Measurements from ENCODE around the gene TRHDE.
A peak's percentile ranks its signal among the peaks of the same experiment; 100 is the strongest.

TRHDE gene, protein sequence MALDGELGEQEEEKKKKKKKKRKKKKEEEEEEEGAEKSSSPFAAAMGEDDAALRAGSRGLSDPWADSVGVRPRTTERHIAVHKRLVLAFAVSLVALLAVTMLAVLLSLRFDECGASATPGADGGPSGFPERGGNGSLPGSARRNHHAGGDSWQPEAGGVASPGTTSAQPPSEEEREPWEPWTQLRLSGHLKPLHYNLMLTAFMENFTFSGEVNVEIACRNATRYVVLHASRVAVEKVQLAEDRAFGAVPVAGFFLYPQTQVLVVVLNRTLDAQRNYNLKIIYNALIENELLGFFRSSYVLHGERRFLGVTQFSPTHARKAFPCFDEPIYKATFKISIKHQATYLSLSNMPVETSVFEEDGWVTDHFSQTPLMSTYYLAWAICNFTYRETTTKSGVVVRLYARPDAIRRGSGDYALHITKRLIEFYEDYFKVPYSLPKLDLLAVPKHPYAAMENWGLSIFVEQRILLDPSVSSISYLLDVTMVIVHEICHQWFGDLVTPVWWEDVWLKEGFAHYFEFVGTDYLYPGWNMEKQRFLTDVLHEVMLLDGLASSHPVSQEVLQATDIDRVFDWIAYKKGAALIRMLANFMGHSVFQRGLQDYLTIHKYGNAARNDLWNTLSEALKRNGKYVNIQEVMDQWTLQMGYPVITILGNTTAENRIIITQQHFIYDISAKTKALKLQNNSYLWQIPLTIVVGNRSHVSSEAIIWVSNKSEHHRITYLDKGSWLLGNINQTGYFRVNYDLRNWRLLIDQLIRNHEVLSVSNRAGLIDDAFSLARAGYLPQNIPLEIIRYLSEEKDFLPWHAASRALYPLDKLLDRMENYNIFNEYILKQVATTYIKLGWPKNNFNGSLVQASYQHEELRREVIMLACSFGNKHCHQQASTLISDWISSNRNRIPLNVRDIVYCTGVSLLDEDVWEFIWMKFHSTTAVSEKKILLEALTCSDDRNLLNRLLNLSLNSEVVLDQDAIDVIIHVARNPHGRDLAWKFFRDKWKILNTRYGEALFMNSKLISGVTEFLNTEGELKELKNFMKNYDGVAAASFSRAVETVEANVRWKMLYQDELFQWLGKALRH

DNA sequence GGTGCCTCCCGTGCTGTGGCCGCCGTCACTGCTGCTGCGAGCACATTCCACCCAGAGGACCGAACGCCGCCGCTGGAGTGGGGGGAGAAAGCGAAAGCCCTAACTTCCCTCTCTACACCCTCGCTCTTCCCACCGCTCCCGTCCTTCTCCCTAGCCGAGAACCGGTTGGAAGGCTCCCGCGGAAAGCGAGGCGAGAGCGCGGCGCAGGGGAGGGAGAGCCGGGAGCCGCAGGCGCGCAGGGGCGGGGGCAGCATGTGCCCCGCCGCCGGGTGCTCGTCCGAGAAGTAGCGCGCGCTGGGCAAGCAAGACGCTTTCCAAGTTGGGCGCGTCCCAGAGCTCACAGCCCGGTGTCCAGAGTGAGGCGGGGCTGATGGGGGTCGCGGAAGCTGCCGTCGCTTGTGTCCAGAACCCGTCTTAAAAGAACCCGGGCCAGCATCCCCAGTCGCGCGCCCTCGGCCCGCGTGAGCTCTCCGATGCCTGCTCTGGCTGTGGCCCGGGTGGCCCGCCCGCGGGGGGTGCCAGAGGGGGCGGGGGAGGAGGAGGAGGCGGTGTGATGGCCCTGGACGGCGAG lies at the start of gene TRHDE:
TRHDE (plus strand) TSS at position 280 of the 571 bp plus-strand sequence; CDS start at position 554, 274 bp downstream.
- peak; percentile 69 for DNase-seq

DNA sequence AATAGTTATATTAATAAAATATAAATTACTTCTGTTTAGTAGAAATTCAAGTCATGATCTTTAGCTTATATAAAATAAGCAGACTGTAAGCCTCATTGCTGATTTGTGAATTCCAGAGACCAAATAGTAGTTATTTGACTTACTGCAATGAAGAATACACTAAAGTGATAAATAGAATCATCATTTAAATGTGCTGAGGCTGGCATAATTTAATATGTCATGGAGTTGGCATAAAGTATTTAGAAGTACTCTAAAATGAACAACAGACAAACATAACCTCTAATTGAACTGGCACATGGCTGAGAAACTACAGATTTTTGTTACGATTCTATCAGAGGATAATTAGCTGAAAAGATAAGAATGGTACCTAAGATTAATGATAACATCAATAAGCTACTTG lies 45.7 kb upstream of the TRHDE start:
- no peak for DNase-seq

DNA sequence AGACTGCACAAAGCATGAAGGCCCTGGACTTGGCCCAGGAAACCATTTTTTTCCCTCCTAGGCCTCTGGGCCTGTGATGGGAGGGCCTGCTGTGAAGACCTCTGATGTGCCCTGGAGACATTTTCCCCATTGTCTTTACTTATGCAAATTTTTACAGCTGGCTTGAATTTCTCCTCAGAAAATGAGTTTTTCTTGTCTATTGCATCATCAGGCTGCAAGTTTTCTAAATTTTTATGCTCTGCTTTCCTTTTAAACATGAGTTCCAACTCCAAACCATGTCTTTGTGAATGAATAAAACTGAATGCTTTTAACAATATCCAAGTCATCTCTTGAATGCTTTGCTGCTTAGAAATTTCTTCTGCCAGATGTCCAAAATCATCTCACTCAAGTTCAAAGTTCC lies 43.7 kb upstream of the TRHDE start:
- no peak for DNase-seq

DNA sequence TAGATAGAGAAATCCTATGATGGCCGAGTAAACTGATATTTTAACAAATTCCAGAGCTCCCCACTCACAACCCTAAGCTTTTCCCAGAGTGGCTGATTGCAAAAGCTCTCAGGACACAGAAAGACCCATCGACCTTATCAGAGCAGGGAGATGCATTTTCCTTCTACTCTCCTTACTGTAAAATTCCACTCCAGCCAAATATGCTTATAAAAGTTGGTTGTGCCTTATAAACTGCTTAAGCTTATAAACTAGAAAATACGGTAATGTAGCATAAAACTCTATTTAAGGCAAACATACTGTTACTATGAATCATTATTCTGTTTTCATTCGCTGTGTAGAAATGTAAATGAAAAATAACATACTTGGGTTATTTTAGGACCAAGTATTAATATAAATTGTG lies 41.6 kb upstream of the TRHDE start:
- no peak for DNase-seq

DNA sequence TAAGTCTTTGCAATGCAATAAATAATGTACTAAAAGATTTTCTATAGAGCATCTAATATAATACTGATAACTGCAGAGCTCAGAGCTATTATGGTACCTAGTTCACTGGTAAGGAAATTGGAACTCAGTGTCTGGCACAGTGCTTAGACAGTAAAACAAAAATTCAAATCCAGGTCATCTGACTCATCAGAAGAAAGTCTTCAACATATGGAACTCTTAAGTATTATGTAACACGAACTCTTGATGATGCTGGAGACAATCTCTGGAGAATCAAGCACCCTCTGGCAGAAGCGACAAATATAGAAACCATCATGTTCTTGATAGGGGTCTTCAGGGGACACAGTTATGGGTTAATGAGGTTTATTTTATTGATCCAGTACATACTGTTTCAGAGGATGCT lies 37.3 kb upstream of the TRHDE start:
- DNase-seq = no peak

DNA sequence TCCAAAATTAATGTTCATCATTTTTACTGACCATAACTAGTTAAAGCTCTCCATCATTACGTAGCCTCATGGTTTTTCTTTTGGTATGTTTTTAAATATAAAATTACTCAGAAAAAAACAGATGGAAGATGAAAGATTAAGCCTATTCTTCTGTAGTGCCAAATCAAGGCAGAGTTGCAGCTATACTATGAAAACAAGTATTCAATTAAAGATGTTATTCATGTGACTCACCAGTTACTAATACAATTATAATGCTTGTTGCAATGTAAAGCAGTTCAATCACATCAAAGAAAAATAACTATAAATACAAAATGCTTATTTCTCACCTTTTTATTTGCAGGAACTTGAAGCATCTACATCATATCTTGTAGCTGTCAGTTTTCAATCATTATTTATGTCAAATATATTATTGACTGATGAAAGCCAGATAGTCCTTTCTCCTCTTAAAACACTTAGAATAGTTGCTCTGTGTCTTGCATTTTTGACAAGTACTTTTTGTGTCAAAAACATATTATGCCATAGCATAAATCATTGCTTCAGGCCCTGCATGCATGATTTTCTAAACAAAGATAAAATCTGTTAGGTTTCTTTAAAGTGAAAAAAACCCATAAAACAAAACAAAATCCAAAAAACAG lies 36.0 kb upstream of the TRHDE start:
- DNase-seq = no peak

DNA sequence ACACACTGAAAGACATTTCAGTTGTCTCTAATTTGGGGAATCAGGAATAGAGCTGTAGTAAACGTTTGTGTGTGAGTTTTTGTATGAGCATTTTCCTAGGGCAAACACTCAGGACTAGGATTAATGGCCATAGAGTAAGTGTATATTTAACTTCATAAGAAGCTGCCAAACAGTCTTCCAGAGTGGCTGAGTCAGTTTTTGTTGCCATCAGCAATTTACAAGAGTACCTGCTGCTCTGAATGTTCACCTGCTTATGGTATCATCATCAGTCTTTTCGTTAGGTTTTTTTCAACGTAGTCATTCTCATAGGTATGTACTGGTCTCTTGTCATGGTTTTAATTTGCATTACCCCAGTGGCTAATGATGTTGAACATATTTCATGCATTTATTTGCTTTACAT lies 30.6 kb upstream of the TRHDE start:
- peak; percentile 14 for DNase-seq

DNA sequence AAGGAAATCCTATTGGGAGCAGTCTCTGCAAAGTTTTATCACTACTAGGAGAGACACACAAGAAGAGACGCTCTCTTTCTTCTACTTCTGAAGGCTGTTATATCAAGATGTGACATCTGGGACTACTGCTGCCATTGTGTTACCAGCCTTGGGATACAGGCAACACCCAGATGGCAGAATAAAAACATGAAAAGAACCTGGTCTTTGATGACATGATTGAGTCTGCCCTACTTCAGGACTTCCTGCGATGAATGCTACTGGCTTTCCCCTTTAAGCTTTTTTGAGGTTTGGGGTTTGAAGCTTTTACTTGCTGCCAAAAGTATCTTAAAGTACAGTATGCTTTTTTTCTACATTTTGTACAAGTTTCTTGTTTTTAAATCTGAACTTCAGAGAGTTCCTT lies 29.2 kb upstream of the TRHDE start:
- DNase-seq = no peak

DNA sequence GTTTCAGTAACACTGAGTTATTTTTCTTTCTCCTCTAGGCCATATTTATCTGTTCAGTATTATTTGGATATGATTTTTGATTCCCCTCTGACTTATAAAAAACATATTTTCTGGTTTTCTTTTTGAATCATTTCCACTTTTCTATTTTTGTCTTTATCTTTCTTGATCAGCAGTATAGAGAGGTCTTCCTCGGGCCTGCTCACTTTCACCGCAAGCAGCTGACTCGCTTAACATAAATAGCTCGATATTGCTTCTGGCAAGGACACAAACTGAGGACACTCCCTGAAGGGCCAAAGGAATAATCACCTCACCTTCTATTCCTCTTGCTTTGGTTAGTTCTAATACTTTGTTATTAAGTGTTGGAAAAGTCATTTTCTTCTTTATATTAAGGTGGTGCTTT lies 25.8 kb upstream of the TRHDE start:
- DNase-seq = no peak

DNA sequence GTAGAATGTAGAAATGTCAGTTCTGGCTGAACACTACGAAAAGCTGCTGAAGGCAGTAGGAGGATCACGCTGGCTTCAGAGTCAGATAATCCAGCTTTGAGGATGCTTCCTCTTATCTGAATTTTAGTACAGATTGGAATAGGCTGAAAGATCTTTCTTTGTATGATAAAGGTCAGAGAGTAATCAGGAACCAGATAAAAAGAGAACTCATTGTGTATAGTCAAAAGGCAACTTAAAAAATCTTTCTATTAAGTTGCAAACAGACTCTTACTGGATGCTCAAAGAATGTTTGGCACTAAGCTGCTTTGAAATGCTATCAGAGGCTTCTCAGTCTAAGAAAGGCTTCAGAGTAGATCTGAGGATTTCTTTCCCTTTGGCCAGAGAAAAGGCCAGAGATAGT lies 21.8 kb upstream of the TRHDE start:
- no peak for DNase-seq

DNA sequence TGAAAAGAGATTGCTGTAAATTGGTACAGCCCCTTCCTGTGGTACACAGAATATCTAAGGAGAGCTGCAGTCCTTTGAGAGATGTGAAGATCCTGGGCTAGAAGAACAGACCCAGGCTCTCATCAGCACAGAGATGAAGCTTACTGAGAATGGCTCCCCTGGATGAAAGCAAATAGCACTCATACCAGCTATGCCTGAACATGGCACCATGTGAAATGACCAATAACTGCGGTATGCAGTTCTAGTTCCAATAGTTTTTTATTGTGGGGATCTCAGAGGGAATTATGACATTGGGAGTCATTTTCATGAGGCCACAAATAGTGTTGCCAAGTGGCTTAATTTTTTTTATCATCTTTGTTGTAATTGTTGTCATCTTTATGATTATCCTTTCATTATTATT lies 15.4 kb upstream of the TRHDE start:
- DNase-seq = no peak

DNA sequence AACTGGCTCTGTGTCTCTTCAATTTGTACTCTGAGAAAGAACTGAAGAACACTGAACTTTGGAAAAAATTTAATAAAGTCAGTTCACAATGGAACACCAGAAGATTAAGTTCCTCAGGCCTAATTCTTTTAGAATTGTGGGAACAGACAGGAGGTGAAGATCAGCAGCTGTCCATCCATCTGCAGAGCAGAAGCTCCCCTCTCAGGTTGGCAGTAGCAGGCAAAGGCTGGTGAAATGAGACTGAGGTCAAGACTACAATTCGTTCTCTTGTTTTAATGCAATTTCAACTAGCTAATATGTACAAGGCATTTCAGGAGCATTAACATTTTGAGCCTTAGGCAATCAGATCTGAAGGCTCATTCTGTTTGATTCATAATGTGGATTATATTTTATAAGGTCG lies 10.3 kb upstream of the TRHDE start:
- DNase-seq = no peak

DNA sequence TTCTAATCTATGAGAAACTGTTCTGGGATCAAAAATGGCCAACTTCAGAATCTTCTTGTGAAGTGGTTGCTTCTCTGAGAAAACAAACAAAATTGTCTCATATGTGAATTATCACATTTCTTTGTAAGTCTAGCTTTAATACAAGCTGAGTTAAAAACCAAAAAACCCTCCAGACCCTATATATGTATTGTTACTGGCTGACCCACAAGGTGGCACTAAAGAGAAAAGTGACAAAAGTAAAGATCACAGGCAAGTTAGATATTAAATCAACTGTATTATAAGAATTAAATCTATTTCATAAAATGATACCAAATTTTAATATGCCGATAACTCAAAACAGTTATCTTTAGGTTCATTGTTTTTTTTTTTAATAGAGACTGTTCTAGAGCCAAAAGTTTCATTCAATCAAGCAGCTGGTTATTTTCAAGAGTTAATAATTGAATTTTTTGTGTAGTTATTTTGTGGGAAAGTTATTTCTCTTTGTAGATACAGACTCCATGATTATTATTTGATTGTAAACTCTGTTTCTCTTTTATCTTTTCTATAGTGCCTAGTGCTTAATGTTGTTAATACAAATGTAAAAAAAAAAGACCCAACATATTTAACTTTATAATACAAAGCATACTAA lies 7.5 kb upstream of the TRHDE start:
- no peak for DNase-seq

DNA sequence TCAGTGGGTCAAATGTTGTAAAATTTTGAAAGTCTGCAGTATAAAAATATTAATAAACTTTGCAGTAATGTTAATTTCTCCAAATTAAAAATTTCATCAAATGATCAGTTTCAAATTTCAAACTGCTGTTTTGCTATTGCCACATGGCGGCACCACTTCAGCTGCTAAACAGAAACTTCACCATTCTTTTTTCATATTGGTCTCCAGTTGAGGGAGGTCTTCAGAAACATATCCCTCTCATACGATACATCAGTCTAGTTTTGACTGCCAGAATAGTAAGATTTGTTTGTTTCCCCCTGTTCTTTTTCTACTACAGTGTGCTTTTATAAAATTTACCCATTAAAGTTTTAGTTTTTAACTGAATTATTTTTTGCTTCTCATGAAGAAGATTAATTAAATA lies 4.2 kb upstream of the TRHDE start:
- DNase-seq = no peak

DNA sequence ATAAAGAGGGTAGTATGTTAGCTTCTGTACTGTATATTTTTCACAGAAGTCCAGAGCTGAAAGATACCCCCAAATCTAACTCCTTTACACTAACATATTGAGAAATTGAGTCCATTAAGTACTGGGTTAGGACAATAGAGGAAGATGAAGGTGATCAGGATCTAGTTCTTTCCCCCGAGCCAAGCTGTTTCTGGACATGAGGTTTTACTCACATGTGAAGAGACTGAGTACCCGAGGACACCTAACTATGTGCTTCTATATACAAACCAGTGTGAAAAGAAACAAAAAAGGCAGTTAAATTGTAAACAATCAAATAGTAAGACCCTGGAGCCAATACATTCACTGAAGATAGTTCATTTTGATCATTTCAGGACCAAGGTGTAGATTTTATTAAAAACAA lies 3.8 kb upstream of the TRHDE start:
- DNase-seq = no peak

DNA sequence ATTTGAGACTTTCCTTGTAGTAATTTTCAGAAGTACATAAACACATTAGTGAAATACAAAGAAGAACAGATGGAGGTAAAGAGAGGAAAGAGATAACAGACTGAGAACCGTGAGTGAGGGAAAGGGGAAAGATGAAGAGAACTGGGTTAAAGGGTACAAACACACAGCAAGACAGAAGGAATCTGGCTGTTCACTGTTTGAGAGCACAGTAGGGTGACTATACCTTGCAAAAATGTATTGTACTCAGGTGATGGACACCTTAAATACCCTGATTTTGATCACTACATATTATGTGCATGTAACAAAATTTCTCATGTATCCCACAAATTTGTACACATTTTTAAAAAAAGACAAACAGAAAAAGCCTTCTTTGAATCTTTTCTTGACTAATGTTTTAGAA lies 2.7 kb upstream of the TRHDE start:
- no peak for DNase-seq

DNA sequence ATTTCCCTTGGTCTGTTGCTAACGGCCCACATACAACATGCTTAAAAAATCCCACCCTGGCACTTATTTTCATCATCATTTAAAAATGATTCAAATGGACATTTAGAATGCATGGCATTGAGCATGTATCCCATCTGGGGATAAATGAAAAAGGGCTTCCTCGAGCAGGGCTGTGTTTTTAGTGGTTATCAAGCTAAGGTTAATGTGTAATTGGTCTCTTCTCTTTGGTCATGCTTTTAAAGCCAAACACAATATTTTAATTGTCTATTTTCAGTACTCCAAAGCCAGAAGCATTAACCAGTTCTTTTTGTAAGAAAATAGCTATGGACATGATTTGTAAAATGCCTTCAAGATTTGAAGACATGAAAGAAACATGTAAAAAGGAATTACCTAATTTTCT lies 1.9 kb upstream of the TRHDE start:
- no peak for DNase-seq

DNA sequence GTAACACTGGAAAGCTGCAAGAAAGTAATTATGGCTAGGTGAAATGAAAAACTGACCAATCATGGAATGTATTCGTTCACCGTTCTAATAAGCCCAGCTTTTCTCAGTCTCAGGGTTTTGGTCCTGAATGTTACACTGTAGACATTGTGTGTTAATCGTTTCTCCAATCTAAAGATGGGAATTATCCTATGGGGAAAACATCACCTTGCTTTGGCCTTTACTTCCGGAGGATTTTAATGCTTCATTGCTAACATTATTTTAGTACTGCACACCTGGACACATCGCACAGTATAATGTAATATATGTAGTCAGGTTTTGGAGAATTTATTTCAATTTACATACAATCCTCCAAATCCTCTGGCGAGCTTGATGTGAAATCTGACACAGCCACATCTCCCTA lies 1.2 kb upstream of the TRHDE start:
- DNase-seq = no peak

DNA sequence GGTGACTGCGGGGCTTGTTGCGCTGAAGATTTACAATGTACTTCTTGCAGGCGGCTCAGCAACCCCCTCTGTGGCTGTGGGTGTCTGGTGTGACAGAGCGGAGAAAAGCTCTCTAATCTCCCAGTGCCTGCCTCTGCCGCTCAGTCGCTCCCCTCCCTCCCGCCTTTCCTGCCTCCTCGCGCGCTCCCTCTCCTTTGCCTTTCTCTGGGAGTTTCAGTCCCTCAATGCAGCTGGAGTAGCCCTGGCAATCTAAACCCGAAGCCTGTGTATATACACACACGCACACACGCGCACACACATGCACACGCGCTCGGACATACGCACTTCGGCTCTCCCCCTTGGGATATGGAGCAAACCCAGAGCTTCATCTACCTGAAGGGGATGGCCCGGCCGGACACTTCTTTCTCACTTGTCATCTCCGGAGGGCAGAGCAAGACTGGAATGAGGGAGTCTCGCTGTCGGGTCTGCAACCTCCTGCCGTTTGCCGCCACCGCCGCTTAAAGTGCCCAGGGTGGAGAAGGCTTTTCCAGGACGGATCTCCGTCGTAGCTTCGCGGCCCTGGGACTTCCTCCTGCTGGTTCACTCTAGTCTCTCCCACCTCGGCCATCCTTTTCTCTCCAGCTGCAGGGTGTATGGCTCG lies 599 bp upstream of the TRHDE start:
- DNase-seq = peak; percentile 64

DNA sequence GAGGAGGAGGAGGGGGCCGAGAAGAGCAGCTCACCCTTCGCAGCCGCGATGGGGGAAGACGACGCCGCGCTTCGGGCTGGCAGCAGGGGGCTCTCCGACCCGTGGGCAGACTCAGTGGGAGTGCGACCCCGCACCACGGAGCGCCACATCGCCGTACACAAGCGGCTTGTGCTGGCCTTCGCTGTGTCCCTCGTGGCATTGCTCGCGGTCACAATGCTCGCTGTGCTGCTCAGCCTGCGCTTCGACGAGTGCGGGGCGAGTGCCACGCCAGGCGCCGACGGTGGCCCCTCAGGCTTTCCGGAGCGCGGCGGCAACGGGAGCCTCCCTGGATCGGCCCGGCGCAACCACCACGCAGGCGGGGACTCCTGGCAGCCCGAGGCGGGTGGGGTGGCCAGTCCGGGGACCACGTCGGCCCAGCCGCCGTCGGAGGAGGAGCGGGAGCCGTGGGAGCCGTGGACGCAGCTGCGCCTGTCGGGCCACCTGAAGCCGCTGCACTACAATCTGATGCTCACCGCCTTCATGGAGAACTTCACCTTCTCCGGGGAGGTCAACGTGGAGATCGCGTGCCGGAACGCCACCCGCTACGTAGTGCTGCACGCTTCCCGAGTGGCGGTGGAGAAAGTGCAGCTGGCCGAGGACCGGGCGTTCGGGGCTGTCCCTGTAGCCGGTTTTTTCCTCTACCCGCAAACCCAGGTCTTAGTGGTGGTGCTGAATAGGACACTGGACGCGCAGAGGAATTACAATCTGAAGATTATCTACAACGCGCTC lies 745 bp downstream of the TRHDE start:
- DNase-seq = no peak

DNA sequence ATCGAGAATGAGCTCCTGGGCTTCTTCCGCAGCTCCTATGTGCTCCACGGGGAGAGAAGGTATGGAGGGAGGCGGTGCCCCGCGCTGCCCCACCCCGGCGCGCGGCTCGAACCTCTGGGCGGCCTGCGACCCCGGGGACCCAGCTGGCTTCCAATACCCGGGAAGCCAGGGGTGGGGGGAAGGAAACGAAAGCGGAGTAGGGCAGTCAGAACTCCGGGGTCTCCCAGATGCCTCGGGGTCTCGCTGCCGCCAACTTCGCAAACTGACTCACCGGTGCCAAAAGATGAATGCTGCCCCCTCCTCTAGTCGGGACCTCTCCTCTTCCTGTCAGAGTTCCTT lies 1.3 kb downstream of the TRHDE start:
- DNase-seq = no peak

All from NCI-H510A (cell line).